ENCODE data around the gene ADRB1.

Gene ADRB1

DNA sequence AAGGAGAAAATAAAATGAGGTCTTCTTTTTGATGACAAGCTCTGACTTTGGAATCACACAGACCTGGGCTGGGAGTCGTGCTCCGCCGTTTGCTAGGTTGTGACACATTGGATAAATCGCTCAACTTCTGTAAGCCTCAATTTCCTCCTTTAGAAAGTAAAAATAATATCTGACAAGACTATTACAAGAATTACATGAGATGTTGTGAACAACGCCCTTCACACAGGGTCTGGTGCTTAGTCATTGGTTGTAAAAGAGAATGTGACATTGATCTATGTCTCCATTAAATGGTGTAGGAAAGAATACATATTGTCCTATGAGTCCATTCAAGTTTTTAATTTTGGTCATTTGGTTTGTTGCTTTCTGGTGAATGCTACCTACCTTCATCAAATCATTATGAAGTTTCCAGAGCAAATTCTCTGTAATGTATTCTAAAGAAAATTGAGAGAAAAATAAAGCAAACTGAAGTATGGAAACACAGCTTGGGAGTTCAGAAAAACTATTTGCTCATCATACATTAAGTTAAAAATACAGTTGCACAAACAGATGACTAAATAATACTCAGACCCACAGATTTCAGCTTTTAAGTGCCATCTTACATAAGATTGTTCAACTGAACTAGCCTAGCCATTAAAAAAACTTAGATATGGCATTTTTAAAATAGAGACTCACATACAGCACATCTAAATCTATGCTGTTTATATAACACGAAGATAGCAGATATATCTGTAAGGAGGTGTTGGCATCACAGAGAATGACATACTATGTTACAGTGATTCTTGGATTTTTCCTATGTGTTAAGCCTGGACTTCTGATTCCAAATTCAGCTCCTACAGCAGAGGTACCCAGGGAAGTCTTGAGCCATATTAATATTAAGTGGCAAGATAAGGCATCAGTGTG lies 12.3 kb upstream of the ADRB1 start:
- TF ChIP-seq, protein P1, sequence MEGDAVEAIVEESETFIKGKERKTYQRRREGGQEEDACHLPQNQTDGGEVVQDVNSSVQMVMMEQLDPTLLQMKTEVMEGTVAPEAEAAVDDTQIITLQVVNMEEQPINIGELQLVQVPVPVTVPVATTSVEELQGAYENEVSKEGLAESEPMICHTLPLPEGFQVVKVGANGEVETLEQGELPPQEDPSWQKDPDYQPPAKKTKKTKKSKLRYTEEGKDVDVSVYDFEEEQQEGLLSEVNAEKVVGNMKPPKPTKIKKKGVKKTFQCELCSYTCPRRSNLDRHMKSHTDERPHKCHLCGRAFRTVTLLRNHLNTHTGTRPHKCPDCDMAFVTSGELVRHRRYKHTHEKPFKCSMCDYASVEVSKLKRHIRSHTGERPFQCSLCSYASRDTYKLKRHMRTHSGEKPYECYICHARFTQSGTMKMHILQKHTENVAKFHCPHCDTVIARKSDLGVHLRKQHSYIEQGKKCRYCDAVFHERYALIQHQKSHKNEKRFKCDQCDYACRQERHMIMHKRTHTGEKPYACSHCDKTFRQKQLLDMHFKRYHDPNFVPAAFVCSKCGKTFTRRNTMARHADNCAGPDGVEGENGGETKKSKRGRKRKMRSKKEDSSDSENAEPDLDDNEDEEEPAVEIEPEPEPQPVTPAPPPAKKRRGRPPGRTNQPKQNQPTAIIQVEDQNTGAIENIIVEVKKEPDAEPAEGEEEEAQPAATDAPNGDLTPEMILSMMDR (IDR thresholded peaks at IDR 0.05; ENCODE audit: insufficient read depth, missing control alignments), result no peak
- DNase-seq (ENCODE audit: insufficient read length, low spot score) (no peak), FAIRE-seq (no peak)

DNA sequence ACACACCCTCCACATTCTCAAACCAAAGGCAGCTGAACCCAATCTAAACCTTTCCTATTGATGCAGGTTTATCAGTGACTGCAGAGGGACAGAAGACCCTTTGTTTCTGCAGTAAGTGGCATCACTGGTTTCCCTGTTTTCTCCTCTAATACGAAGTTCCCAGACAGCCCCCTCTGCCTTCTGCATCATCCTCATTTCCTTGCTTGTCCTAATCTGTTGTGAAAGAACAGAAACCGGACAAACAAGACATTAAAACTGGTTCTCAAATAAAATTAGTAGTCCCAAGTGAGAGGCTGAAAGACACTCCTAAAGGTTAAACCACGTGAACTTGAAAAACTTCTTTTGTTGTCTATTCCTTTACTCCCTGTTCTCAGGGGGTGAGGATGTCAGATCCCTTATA lies 10.1 kb upstream of the ADRB1 start:
- FAIRE-seq, result no peak
- DNase-seq (ENCODE audit: insufficient read length, low spot score), result no peak
- TF ChIP-seq, protein P1 (IDR thresholded peaks at IDR 0.05; ENCODE audit: insufficient read depth, missing control alignments), result no peak

DNA sequence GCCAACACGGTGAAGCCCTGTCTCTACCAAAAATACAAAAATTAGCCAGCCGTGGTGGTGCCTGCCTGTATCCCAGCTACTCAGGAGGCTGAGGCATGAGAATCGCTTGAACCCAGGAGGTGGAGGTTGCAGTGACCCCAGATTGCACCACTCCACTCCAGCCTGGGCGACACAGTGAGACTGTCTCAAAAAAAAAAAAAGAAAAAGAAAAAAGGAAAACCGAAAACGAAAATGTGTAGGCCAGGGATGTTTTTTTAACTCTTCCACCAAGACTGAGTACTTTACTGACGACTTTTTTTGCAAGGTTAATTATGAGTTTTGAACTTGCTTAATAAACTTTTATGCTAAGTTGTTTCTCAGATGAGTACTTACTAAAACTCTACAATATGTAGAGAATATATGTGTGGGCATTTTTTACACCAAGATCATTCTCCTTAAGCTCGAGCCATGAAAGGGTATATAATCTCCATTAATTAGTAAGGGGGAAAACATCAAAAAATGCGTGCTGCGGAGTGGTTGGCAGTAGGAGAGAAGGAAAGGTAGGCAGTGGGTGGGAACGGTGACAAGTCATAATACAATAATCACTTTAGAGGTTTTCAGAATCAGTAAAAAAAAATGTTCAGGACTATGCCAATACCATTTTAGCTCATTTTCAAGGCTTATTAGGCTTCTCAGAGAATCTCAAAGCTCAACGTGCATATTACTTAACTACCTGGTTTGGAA lies 8.6 kb upstream of the ADRB1 start:
- DNase-seq (ENCODE audit: insufficient read length, low spot score) (no peak), FAIRE-seq (no peak)
- TF ChIP-seq, protein P1 (IDR thresholded peaks at IDR 0.05; ENCODE audit: insufficient read depth, missing control alignments), result no peak

DNA sequence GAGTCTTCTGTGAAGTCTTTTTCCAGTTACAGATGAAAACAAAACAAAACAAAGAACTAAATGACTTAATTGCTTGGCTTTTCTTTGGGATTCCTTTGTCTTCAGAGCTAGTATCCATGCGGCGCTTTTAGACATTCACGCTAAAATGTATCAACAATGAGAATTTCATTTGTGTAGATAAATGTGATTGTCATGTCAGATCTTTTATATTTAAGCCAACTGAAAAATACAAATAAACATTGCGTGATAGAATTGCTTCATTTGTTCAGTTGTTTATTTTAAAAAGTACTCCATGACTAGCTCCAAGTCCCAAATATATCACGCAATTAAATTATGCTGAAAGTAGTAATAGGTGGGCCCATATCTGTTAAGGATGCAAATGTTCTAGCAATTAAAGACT lies 7.9 kb upstream of the ADRB1 start:
- TF ChIP-seq, protein P1 (IDR thresholded peaks at IDR 0.05; ENCODE audit: insufficient read depth, missing control alignments), result no peak
- DNase-seq (ENCODE audit: insufficient read length, low spot score), result no peak
- FAIRE-seq, result no peak

DNA sequence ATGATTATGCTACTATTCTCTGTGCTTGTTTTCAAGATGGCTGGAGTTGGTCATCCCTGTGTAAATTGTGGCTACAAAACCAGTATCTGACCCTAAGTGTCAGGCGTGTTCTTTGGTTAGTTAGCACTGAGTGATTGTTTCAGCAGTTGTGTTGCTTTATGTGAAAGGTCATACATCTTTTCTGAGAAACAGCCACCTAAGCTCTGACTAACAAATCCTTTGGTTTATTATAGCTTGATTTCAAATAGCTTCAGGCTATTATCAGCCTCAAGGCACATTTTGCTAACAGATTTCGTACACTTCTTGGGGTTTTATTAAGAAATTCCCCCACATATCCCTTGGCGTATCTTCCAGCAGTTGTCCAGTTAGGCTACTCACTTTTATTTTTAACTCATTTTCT lies 4.8 kb upstream of the ADRB1 start:
- DNase-seq (ENCODE audit: insufficient read length, low spot score) (no peak), FAIRE-seq (no peak)
- TF ChIP-seq, protein P1 (IDR thresholded peaks at IDR 0.05; ENCODE audit: insufficient read depth, missing control alignments), result no peak

DNA sequence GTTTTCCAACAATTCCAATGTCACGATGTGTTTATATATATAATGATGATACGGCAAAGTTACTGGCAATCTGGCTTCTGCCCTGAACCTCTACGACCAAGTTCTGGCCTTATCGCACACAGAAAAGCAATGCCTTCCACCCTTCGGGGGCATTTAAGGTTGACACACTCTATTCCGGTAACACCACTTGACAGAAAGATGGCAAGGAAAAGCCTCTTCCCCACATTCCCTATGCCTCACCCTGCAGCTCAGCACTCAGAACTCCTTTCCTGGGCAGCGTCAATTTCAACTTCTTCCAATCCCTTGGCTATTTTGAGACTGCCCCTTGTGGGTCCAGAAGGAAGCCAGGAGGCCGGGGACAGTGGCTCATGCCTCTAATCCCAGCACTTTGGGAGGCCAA lies 2.5 kb upstream of the ADRB1 start:
- DNase-seq (ENCODE audit: insufficient read length, low spot score) (no peak), FAIRE-seq (no peak)
- TF ChIP-seq, protein P1 (IDR thresholded peaks at IDR 0.05; ENCODE audit: insufficient read depth, missing control alignments), result no peak

Measured in D721Med (cell line).